AML-193 (cell line): ENCODE measurements around the gene CLCN3.
A peak's percentile ranks its signal among the peaks of the same experiment; 100 is the strongest.
"Not testable (repeated sequence)": the region's sequence is repeated elsewhere in the genome, so short reads cannot be mapped to it uniquely, and the experiment has no call there.

Experiments used
- DNase-seq, 2 experiments: peaks; one replicate each; lab custom pipeline; 2025; lab: John Stamatoyannopoulos, UW

CLCN3 gene

DNA sequence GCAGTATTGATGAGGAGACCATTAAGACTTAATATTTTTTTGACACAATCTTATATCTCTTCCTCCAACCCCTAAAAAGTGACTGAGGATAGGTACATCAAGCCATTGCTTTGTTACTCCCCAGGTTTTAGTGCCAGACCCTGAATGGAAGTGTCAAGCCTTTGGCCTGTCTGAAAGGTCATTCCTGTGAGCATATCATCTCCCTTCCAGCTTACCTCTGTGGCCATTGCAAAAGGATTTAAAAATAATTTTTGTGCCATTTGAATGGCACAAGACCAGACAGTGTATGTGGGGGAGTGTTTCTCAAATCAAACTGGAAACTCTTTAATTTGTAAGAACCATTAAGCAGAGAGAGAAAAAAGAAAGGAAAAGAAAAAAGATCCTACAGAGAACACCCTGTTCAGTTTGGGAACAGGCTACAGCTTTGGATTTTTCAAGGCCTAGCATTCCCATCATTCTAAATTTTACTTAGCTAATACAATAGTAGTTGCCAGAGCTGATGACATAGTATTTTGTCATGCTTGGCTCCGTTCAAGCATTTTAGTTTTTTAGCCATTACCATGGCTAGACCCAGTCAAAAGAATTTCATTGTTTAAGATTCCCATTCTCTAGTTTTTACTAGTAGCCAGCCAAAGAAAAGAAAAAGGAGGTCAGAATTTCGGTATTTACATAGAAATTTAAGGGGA is 87.7 kb downstream of the CLCN3 start:
- DNase-seq, result no peak

DNA sequence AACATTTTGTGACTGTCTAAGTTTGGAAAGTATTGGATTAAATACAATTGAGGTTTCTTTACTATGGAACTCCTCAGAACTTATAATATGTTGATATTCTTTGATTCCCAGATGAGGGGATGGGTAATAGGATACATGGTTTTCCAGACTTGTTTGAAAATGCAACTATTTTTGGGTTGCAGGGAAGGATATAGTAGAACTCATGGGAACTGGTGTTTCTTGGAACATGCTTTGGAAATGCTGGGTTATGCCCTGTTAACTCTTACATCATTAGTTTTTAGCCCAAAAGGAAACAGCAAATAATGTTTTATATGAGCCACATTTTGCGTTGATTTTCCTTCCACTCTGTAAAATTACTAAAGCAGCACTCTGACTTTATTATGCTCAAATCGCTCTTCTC is 95.4 kb downstream of the CLCN3 start:
- no peak for DNase-seq

DNA sequence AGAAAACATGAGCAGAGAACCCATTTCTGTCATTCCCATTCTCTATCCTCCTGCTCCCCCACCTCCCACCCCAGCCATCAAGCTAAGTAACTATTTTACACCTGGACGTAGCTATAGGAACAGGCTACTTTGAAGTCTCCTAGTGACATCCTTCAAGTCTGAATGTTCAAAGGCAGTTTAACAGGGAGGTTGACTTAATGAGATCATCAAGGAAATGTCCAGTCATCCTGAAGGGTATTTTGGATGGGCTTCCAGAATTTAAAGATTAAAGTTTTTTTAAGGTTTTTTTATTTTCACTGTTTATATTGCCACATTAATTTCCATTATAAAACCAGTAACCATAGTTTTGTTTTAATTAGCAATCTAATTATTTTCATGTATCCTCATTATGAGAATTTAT is 96.3 kb downstream of the CLCN3 start:
- no peak for DNase-seq

- DNase-seq, result no peak
Observed at GRCh38 chr4:169720529-169720928, 100.2 kb downstream of the CLCN3 start.

GRCh38 chr4:169723207-169723965 is 103.0 kb downstream of the CLCN3 start:
- peak in 1 of 2 experiments; percentile 4 for DNase-seq

- no peak for DNase-seq
Observed at GRCh38 chr4:169724260-169724659, 103.9 kb downstream of the CLCN3 start.

GRCh38 chr4:169727616-169728015 is 107.2 kb downstream of the CLCN3 start:
- no peak for DNase-seq

DNA sequence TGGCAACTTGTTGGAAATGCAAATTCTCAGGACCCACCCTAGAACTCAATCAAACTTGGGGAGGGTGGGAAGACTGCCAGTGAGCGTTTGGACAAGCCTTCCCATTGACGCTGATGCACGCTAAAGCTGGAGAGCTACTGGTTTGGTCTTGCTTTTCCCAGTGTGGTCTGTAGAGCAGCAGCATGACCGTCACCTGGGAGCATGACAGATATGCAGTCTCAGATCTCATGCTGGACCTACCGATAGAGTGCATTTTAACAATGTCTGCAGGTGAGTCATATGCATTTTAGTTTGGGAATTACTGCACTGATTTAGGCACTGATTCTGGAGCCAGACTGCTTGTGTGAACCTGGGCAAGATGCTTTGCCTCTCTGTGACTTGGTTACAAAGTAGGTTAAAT is 110.2 kb downstream of the CLCN3 start:
- no peak for DNase-seq

DNA sequence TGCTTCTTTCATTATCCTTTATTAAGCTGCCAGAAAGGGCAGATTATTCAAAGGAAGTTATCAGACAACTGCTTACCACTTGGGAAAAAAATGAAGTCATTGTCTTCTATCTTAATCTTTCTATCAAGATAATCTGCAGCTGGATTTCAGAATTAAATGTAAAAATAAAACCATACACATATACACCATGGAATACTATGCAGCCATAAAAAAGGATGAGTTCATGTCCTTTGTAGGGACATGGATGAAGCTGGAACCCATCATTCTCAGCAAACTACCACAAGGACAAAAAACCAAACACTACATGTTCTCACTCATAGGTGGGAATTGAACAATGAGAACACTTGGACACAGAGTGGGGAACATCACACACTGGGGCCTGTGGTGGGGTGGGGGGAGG is 118.2 kb downstream of the CLCN3 start:
- not testable (repeated sequence) for DNase-seq

- no peak for DNase-seq
Observed at GRCh38 chr4:169741569-169741968, 121.2 kb downstream of the CLCN3 start.

GRCh38 chr4:169744601-169745000 is 124.2 kb downstream of the CLCN3 start:
- no peak for DNase-seq

DNA sequence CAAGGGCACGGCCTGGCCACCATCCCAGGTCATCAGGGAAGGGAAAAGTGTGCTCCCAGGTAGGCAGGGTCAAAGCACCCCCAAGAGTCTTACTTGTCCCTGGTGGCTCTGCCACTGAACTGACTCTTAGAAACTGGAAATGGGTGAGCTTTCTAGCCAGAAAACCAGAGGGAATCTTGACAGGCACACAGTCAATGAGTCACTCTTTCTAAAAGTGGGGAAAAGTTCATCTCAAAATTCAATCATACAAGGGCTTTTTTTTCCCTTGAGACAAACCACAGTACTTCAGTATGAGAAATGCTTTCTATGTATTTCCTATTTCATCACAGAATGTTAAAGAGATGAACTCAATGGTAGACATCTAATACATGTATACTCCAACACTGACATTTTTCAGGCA is 124.9 kb downstream of the CLCN3 start:
- no peak for DNase-seq

DNA sequence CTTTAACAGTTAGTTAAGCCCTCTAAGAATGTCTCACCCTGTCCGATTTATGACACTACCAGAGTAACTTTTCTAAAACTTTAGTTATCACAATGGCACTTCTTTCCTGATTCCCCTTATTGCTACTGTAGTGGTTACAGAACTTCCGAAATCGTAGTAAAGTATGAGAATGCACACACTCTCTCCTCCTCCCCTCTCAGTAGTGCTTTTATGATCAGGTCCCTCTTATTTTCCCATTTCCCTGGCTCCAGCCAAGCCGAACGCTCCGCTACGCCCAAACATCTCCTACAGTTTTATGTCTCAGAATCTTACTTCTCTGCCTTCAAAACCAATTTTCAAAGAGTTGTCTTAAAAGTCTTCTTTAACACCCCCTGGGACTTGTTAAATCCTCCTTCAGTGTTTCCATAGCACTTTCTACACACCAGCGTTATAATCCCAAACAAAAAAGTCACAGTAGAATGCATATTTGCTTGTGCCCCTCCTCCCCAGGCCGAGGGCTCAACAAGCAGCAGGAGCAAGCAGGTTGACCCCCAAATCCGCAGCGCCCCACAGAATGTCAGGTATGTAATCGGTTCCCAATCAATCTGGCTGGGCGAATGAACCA is 136.7 kb downstream of the CLCN3 start:
- DNase-seq, result peak; percentile 7 to 22

DNA sequence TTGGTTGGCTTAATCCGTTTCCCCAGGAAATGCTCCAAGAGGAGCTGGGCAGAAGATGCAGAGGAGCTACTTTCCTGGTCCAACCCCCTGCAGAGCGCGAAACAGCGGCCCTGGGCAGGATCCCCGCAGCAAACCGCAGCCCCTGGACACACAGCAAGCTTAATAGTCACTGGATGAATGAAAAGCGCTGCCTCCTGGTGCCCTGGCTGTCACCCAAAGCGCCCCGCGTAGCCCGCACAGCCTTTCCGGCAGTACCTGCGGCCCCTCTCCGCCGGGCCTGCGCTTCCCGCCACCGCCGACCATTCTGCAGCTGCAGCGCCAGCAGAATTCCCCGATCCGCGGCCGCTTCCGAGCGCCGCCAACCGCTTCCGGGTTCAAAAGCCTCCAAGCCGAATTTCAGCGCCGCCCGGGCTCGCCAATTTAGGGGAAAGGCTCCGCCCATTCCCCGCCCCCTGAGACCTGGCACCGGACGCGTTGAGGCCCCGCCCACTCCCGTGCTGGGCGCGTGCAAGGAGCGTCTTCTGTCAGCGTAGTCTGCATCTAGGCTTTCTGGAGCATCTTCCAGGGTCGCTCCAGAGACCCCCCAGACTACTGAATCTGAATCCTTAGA is 137.3 kb downstream of the CLCN3 start, which contains the start of gene HPF1:
Gene HPF1, minus strand, starts transcription at position 370 of the 610 bp plus-strand sequence. Its CDS starts 67 bp downstream, at position 303.
- DNase-seq, result peak; percentile 89 to 92

- no peak for DNase-seq
Observed at GRCh38 chr4:169758401-169758962, 138.1 kb downstream of the CLCN3 start.

DNA sequence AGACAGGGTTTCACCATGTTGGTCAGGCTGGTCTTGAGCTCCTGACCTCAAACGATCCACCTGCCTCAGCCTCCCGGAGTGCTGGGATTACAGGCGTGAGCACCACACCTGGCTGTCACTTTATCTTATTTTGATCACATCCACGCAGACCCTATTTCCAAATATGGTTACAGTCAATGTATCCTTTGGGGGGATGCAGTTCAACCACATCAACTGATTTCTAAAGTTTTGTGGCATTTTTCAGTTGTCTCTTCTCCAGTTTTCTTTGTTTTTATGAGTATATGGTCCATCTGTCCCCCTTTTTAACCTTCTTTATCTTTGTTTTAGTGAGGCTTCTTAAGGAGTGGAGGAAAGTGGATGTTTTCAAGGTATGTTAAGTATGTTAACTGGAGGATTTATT is 141.5 kb downstream of the CLCN3 start:
- DNase-seq, result no peak

- no peak for DNase-seq
Observed at GRCh38 chr4:169765835-169766234, 145.5 kb downstream of the CLCN3 start.

DNA sequence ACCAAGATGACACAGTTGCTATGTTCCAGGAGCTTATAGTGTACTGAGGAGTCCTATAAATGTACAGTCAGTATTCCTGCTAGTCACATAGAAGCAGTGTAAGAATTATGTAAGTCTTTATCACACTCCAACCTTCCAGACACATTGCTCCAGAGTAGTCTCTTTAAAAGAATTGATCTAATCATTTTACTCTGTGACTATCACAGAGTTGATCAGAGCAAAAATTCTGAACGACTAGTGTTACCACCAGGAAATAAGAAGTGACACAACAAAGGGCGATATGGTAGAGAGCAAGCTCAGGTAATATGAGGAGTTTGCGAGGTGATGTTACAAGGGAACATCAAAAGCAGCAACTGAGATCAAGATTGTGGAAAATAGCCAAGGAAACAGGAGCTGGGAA is 146.4 kb downstream of the CLCN3 start:
- no peak for DNase-seq

DNA sequence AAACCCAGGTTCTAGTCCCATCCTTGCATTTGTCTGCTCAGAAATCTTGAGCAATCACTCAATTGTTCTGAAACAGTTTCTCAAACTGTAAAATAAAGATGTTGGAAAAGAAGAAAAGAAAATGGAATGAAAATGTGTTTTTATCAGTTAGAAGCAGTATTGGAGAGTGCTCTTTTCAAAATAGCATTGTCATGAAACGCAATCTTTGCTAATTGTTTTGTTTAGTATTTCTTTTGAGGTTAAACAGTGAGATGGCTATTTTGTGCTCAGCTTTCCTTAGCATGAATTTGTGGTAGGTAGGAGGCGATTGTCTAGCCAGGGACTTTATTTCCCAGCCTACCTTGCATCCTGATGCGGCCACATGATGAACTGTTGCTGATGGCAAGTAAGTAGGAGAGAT is 148.0 kb downstream of the CLCN3 start:
- DNase-seq, result no peak

GRCh38 chr4:169770416-169770815 is 150.0 kb downstream of the CLCN3 start:
- DNase-seq, result no peak

- not testable (repeated sequence) for DNase-seq
Observed at GRCh38 chr4:169771556-169772080, 151.2 kb downstream of the CLCN3 start.
